ENCODE data around the gene AFF1. TPM values are rescaled to one million over a fixed set of nuclear protein-coding genes. Genes with fewer than 3 reads are reported as not detected.
A peak's percentile ranks its signal among the peaks of the same experiment; 100 is the strongest.

Gene AFF1
- total RNA-seq, 1 donor from 2014 or later: 60.5 TPM

DNA sequence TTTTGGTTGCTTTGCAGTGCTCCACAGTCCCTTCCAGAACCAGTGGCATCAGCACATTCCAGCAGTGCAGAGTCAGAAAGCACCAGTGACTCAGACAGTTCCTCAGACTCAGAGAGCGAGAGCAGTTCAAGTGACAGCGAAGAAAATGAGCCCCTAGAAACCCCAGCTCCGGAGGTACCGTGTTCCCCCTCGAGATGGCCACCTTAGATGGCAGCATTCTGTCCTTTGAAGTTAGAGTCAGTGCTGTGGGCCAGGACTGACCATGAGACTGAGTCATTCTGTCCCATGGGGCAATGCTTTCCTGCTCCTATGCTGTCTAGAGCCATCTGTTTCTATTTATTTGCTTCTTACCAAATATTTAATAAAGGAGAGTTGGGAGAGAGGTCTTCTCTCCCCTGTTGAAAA is 173.3 kb downstream of the AFF1 start:
- intact Hi-C loops (cut with DNase I): no loop called here
- peak; percentile 85 for ATAC-seq (ENCODE audit: poor library complexity)
- no peak for DNase-seq

- intact Hi-C loops (cut with DNase I): no loop called here
- DNase-seq (no peak), ATAC-seq (ENCODE audit: poor library complexity) (no peak)
These were observed 174.3 kb downstream of the AFF1 start for GRCh38 chr4:87109121-87109520.

DNA sequence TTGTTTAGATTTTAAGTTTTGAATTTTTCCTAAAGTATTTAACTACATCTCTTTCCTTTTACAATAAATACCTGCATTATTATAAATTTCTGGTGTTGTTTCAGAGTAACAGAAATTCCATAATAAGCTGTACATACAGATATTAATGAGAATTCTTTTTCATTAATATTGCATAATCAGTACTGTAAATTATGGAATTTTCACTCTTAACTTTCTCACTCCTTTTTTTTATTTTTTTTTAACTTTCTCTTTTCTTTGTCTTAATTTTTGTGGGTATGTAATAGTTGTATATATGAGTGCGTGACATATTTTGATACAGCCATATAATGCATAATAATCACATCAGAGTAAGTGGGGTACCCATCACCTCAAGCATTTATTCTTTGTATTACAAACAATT is 175.1 kb downstream of the AFF1 start:
- ATAC-seq (ENCODE audit: poor library complexity): no peak
- intact Hi-C loops (cut with DNase I): no loop called here
- no peak for DNase-seq

DNA sequence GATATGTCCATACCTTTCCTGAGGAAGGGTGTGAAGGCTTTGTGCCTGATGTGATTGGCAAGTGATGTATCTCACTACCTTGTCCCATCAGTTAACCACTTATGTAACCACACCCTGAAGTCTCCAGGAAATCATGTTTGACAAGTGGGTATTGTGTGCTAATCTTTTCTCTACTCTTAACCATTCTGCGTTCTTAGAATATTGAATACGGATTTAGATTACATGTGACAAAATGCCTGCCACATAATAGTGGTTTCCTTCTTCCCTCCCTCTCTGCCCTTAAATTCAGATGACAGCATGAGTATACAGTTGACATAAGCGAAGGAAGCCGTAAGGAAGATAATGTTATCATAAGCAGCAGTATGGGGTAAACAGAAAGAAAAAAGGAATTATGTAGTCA is 177.3 kb downstream of the AFF1 start:
- DNase-seq (no peak), ATAC-seq (ENCODE audit: poor library complexity) (no peak)
- intact Hi-C loops (cut with DNase I): no loop called here

- intact Hi-C loops (cut with DNase I): no loop called here
- no peak for DNase-seq
These were observed 179.6 kb downstream of the AFF1 start for GRCh38 chr4:87114245-87115062.

DNA sequence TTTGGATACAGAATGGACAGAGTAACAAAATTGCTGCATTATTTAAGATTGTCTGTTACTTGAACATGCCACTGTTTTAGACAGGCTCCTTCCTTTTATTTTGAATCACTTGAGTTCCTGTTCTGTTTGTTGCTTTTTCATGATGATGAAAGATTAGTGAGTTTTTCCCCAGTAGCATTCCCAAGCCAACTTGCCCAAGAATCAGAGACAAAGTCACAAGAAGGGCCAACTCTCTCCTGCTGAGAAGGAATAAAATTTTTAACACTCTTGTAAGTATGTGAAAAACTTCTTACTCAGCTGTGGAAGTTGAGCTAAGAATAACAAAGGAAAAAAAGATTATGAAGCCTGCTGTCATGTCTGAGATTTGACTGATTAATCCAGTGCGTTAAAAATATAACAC is 181.4 kb downstream of the AFF1 start:
- no peak for ATAC-seq (ENCODE audit: poor library complexity)
- no peak for DNase-seq
- intact Hi-C loops (cut with DNase I): no loop called here

More at GRCh38 chr4:87114245-87115062, 179.6 kb downstream of the AFF1 start:
- ATAC-seq (ENCODE audit: poor library complexity): peak; percentile 58

GRCh38 chr4:87117051-87117731 is 182.4 kb downstream of the AFF1 start:
- peak; percentile 10 for ATAC-seq (ENCODE audit: poor library complexity)
- no peak for DNase-seq
- intact Hi-C loops (cut with DNase I): no loop called here

DNA sequence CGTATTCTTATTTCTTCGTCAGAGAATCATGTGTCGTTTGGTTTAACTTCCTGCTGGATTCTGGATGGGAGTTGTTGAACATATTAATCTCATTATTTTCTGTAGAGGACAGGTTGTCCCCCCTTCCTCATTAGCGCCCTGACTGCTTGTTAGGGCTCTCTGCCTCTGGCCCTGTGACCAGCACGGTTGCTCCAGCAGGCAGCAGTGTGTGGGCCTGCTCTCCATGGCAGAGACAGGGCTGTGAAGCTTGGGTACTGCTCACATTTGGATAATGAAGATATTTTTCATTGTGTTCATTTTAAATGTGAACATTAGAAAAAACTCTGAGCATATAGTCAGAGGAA is 182.9 kb downstream of the AFF1 start:
- intact Hi-C loops (cut with DNase I): no loop called here
- DNase-seq (no peak), ATAC-seq (ENCODE audit: poor library complexity) (no peak)

DNA sequence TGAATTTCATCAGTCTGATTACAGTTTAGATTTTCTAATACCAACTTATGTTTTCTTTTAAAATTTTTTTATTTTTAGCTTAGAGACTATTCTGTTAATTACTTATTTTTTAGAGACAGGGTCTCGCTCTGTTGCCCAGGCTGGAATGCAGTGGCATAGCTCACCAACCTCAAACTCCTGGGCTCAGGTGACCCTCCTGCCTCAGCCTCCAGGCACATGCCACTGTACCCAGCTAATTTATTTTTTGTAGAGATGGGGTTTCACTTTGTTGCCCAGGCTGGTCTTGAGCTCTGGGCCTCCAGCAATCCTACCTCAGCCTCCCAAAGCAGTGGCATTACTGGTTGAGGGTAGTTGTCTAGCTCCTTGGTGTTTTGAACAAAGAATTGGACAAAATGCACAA is 183.6 kb downstream of the AFF1 start:
- no peak for ATAC-seq (ENCODE audit: poor library complexity)
- intact Hi-C loops (cut with DNase I): no loop called here

GRCh38 chr4:87118826-87119225 is 184.0 kb downstream of the AFF1 start:
- intact Hi-C loops (cut with DNase I): no loop called here
- DNase-seq (no peak), ATAC-seq (ENCODE audit: poor library complexity) (no peak)

More for the DNA sequence above, 183.6 kb downstream of the AFF1 start:
- no peak for DNase-seq

DNA sequence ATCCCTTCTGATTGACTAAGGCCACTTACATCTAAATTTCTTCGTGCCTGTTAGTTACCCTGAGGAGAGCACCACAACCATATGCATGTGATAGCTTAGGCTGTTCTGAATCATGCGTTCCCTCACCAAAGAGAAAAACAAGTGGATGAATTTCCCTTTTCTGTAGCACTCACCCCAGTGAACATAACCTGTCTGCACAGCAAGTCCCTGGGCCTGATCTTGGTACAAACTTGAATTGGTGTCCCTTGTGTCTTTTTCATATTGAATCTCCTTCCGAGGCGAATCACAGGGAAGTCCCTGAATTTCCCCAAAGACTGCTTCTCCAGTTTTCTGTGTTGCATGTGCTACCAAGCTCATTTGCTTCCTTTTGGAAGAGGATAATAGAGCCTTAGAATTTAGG is 185.2 kb downstream of the AFF1 start:
- no peak for ATAC-seq (ENCODE audit: poor library complexity)

DNA sequence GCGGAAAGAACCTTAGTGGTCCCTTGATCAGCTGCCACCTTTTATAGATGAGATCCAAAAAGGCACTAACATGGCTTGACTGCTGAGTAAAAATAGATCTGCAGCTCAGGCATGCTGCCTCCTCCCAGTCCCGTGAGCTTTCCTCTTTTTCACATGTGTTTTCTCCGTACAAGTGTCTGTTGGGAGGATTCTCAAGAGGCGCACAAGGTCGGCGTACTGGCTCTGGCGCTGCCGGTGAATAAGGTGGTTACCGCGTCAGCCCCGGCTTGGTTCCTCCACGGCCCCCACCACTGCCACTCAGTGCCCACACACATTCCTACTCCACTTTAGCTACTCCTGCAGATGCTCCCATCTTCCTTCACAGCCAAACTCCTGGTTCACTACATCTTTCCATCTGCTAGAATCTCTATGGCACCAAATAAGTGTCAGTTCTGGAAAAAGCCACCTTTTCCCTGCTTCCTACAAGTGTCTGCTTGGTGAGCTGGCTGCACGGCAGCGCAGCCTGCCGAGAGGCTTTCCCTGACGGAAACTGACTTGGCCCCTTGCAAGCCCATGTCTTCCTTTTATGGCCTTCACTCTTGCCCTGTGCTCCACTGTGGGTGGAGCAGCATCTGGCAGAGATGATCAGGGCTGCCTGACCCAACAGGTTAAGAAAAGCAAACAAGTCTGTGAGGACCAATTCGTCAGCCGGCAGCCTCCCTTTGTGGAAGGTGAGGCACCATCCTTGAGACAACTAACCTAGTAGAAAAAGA is 185.8 kb downstream of the AFF1 start:
- ATAC-seq (ENCODE audit: poor library complexity) (peak; percentile 83), DNase-seq (peak; percentile 48)
- intact Hi-C loops (cut with DNase I): no loop called here

More for the DNA sequence above, 185.2 kb downstream of the AFF1 start:
- intact Hi-C loops (cut with DNase I): no loop called here
- DNase-seq: no peak

DNA sequence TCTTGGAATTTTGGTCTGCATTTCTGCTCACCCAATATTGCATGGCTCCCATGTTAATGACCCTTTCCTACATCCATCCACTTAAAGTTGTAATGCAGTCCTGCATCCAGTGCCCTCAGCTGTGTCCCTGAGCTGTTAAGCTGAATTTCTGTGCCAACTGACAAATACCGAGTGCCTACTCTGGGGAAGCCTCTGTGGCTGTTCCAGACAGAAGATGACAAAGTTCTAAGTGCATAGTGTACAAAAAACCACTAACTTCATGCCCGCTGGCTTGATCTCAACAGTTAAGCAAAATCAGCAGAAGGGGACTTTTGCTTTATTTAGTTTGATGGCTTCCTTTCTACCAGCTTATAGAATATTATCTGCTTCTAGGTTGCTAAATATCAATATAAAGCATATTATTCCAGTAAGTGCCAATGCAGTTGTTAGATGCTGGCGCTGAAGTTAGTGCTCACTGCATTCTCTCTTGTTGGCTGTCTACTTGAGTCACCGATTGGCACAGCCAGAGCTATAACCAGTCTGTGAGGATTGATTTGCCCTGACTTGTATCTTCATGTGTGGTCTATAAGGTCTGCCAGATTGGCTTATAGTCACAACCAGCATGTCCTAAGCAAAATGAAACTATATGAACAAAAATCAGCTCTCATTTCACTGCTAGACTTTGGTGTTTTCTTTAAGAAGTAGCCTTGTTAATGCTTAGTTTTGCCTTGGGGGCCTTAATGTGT is 186.7 kb downstream of the AFF1 start:
- DNase-seq (no peak), ATAC-seq (ENCODE audit: poor library complexity) (peak; percentile 40)
- intact Hi-C loops (cut with DNase I): no loop called here

DNA sequence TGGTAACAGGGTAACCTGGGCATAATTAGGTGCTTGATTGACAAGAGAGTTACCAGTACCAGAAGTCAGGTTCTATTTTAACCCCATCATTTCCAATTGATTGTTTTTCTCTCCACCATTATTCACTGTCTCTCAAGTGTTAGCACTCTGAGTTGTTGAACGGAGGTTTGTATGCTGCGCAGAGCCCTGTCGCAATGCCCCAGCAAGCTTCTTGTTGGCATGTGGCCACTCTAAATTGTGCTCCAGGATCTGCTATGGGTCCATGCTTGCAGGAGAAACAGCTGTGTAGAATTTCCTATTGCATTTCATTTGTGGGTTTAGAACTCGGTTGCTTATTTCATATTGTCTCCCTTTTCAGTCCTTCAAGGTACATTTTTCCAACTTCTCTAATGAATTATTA is 187.4 kb downstream of the AFF1 start:
- intact Hi-C loops (cut with DNase I): no loop called here
- ATAC-seq (ENCODE audit: poor library complexity) (peak; percentile 28), DNase-seq (peak; percentile 47)

DNA sequence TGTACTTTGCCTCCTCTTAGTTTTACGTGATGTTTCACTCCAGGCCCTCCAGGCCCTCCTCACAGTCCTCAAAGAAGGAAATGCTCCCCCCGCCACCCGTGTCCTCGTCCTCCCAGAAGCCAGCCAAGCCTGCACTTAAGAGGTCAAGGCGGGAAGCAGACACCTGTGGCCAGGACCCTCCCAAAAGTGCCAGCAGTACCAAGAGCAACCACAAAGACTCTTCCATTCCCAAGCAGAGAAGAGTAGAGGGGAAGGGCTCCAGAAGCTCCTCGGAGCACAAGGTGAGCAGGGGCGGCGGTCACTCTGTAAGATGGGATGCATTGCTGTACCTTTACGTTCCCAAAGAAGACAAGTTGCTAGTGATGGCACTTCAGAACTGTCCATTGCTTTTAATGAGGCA is 191.2 kb downstream of the AFF1 start:
- intact Hi-C loops (cut with DNase I): no loop called here
- DNase-seq (no peak), ATAC-seq (ENCODE audit: poor library complexity) (no peak)

- intact Hi-C loops (cut with DNase I): no loop called here
- DNase-seq: no peak
- no peak for ATAC-seq (ENCODE audit: poor library complexity)
These were observed 193.3 kb downstream of the AFF1 start for GRCh38 chr4:87128006-87128705.

DNA sequence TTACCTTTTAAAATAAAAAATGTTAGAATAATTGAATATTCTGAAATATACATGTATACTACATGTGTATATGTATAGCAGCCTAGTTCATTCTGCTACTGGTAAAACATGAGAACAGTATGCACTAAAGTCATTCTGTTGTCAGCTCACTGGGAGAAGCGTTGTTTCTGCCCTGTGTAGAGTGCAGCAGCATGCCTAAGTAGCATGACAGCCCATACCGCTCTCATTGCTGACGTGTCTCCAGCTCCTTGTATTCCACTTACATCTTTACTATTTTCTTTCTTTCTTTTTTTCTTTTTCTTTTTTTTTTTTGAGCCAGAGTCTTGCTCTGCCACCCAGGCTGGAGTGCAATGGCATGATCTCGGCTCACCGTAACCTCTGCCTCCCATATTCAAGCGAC is 194.9 kb downstream of the AFF1 start:
- no peak for DNase-seq
- no peak for ATAC-seq (ENCODE audit: poor library complexity)
- intact Hi-C loops (cut with DNase I): no loop called here

- intact Hi-C loops (cut with DNase I): no loop called here
- DNase-seq: no peak
- no peak for ATAC-seq (ENCODE audit: poor library complexity)
These were observed 196.3 kb downstream of the AFF1 start for GRCh38 chr4:87130985-87131703.

Measured in Right ventricle myocardium superior (tissue), 1 donor.